ENCODE measurements around the gene TMC1.

TMC1 gene

GRCh38 chr9:72755836-72756235 lies 234.4 kb downstream of the TMC1 start:
- TF ChIP-seq CREB1 (IDR thresholded peaks at IDR 0.05; ENCODE audit: low read depth) (no peak), TEAD4 (IDR thresholded peaks at IDR 0.05) (no peak), CEBPB (IDR thresholded peaks at IDR 0.05) (no peak), MAX (IDR thresholded peaks at IDR 0.05) (no peak), FOXM1 (IDR thresholded peaks at IDR 0.05; ENCODE audit: borderline replicate concordance, low read depth) (no peak), NFIC (IDR thresholded peaks at IDR 0.05) (no peak), YY1 (IDR thresholded peaks at IDR 0.05; ENCODE audit: low read depth) (no peak), TCF12 (IDR thresholded peaks at IDR 0.05; ENCODE audit: low read depth) (no peak), TAF1 (IDR thresholded peaks at IDR 0.05; ENCODE audit: low read depth) (no peak), RAD21 (IDR thresholded peaks at IDR 0.05; ENCODE audit: low read depth) (no peak), EGR1 (IDR thresholded peaks at IDR 0.05) (no peak), ZBTB7A (IDR thresholded peaks at IDR 0.05; ENCODE audit: low read depth) (no peak), REST (IDR thresholded peaks at IDR 0.05; ENCODE audit: low read depth) (no peak), EP300 (IDR thresholded peaks at IDR 0.05; ENCODE audit: borderline replicate concordance) (no peak), USF1 (IDR thresholded peaks at IDR 0.05) (no peak)

GRCh38 chr9:72758944-72759343 lies 237.5 kb downstream of the TMC1 start:
- TF ChIP-seq EP300 (IDR thresholded peaks at IDR 0.05; ENCODE audit: borderline replicate concordance) (no peak), REST (IDR thresholded peaks at IDR 0.05; ENCODE audit: low read depth) (no peak), MAX (IDR thresholded peaks at IDR 0.05) (no peak), YY1 (IDR thresholded peaks at IDR 0.05; ENCODE audit: low read depth) (no peak), EGR1 (IDR thresholded peaks at IDR 0.05) (no peak), FOXM1 (IDR thresholded peaks at IDR 0.05; ENCODE audit: borderline replicate concordance, low read depth) (no peak), CEBPB (IDR thresholded peaks at IDR 0.05) (no peak), TAF1 (IDR thresholded peaks at IDR 0.05; ENCODE audit: low read depth) (no peak), ZBTB7A (IDR thresholded peaks at IDR 0.05; ENCODE audit: low read depth) (no peak), TEAD4 (IDR thresholded peaks at IDR 0.05) (no peak), USF1 (IDR thresholded peaks at IDR 0.05) (no peak), CREB1 (IDR thresholded peaks at IDR 0.05; ENCODE audit: low read depth) (no peak), NFIC (IDR thresholded peaks at IDR 0.05) (no peak), RAD21 (IDR thresholded peaks at IDR 0.05; ENCODE audit: low read depth) (no peak), TCF12 (IDR thresholded peaks at IDR 0.05; ENCODE audit: low read depth) (no peak)

- no peak for TF ChIP-seq TCF12 (IDR thresholded peaks at IDR 0.05; ENCODE audit: low read depth)
- no peak for TF ChIP-seq EP300 (IDR thresholded peaks at IDR 0.05; ENCODE audit: borderline replicate concordance)
- TF ChIP-seq RAD21 (IDR thresholded peaks at IDR 0.05; ENCODE audit: low read depth): no peak
- TF ChIP-seq CREB1 (IDR thresholded peaks at IDR 0.05; ENCODE audit: low read depth): no peak
These were observed 241.6 kb downstream of the TMC1 start for GRCh38 chr9:72763022-72763421.

- TF ChIP-seq ZBTB7A (IDR thresholded peaks at IDR 0.05; ENCODE audit: low read depth) (no peak), RAD21 (IDR thresholded peaks at IDR 0.05; ENCODE audit: low read depth) (no peak), REST (IDR thresholded peaks at IDR 0.05; ENCODE audit: low read depth) (no peak), YY1 (IDR thresholded peaks at IDR 0.05; ENCODE audit: low read depth) (no peak), USF1 (IDR thresholded peaks at IDR 0.05) (no peak), NFIC (IDR thresholded peaks at IDR 0.05) (no peak), EGR1 (IDR thresholded peaks at IDR 0.05) (no peak), EP300 (IDR thresholded peaks at IDR 0.05; ENCODE audit: borderline replicate concordance) (no peak), FOXM1 (IDR thresholded peaks at IDR 0.05; ENCODE audit: borderline replicate concordance, low read depth) (no peak), TEAD4 (IDR thresholded peaks at IDR 0.05) (no peak), TAF1 (IDR thresholded peaks at IDR 0.05; ENCODE audit: low read depth) (no peak), MAX (IDR thresholded peaks at IDR 0.05) (no peak), CEBPB (IDR thresholded peaks at IDR 0.05) (no peak), TCF12 (IDR thresholded peaks at IDR 0.05; ENCODE audit: low read depth) (no peak), CREB1 (IDR thresholded peaks at IDR 0.05; ENCODE audit: low read depth) (no peak)
These were observed 248.1 kb downstream of the TMC1 start for GRCh38 chr9:72769546-72769945.

All from Ishikawa (cell line).